ENCODE measurements around the gene KCNB1.

The KCNB1 gene

GRCh38 chr20:49385465-49385864 is 97.0 kb downstream of the KCNB1 start:
- DNase-seq = no peak

GRCh38 chr20:49384437-49385434 is 97.7 kb downstream of the KCNB1 start:
- peak; percentile 46 for DNase-seq

- no peak for DNase-seq
Observed at GRCh38 chr20:49381558-49382493, 100.6 kb downstream of the KCNB1 start.

- DNase-seq = no peak
Observed at GRCh38 chr20:49380337-49380780, 102.1 kb downstream of the KCNB1 start.

- DNase-seq = no peak
Observed at GRCh38 chr20:49379338-49379737, 103.1 kb downstream of the KCNB1 start.

- no peak for DNase-seq
Observed at GRCh38 chr20:49377326-49377725, 105.1 kb downstream of the KCNB1 start.

- DNase-seq = no peak
Observed at GRCh38 chr20:49375170-49375569, 107.3 kb downstream of the KCNB1 start.

- DNase-seq = no peak
Observed at GRCh38 chr20:49372095-49372734, 110.3 kb downstream of the KCNB1 start.

- DNase-seq = no peak
Observed at GRCh38 chr20:49368596-49368995, 113.9 kb downstream of the KCNB1 start.

- DNase-seq = no peak
Observed at GRCh38 chr20:49367113-49367512, 115.4 kb downstream of the KCNB1 start.

DNA sequence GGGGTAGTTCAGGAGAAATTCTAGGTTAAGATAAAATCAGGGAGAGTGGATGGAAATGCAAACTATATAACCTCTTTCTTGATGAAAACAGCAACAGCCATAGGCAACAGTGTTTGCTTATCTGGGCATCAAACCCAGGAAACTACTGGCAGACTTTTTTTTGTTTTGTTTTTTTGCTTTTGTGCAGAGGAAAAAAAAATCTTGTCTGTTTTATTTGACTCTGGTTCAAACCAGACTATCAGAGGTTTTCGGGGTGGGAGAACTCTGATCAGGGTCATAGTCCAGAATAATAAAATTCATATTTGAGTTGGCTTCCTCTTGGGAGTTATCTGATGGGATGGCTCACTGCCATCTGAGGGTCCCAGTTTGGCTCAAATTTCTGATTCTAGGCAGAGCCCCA is 115.8 kb downstream of the KCNB1 start:
- no peak for DNase-seq

GRCh38 chr20:49361862-49362660 is 120.4 kb downstream of the KCNB1 start:
- no peak for DNase-seq

- DNase-seq = no peak
Observed at GRCh38 chr20:49360242-49360968, 122.1 kb downstream of the KCNB1 start.

DNA sequence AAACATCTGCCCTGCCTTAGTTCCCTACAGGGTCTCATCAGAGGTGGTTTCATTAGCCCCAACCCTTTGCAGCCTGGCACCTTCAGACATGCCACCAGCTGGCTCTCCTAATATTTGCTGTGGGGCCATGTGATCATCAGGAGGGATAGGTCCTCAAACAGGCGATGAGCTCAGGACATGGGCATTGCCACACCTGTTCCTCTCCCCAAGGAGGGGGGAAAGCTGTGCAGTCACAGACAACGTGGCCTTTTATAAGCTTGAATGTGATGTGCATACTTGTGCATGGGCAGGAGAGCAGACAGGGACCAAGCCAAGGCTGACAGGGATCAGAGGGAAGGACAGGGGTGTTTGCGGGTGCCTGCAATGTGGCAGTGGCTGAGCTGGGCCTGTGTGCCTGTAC is 125.8 kb downstream of the KCNB1 start:
- no peak for DNase-seq

DNA sequence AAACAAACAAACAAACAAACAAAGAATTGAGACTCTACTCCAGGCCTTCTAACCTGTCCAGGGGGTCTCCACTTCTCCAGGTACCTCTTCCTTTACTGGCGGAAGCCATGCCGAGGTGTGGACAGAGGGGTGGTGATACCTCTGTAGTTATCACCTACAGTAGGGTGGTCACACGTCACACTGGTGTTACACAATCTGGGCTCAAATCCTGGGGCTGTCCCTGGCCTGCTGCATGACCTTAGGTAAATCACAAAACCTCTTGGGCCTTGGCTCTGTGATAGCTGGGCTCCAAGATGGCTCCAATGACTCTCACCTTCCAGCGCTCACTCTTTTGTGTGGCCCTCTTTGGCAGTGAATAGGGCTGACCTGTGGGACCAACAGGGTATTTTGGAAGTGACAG is 127.8 kb downstream of the KCNB1 start:
- no peak for DNase-seq

DNA sequence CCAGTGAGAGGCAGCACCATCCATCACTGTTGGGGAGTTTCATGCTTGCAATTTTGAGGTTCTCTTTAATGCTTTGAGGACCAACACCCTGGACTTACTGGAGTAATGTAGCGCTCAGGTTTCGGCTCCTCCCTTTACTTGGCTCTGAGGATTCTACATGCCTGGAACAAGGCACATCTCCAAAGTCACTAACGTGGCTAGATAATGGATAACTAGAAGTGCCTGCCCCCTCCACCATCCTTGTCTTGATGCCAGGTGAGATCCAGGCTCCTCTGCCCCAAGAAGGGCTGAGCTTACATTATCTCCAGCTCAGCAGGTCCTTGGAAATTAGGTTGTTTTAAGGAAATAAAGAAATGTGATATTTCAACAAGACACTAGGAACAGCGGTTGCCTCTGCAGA is 129.1 kb downstream of the KCNB1 start:
- DNase-seq = no peak

DNA sequence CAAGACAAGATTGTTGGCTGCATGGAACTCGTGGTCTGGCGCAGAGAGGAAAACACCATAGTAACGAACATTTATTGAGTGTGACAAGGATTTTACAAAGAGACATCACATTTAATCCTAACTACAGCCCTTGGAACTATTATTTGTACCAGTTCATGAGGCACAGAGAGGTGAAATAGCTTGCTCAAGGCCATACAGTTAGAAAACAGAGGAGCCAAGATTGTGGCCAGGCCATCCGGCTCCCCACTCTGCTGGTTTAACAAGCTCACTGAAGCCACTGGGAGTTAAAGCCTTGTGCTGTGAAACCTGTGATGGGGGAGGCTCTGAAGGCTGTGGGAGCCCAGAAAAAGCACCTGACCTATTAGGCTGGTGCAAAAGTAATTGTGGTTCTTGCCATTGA is 129.7 kb downstream of the KCNB1 start:
- DNase-seq = no peak

- DNase-seq = no peak
Observed at GRCh38 chr20:49351775-49352174, 130.7 kb downstream of the KCNB1 start.

- no peak for DNase-seq
Observed at GRCh38 chr20:49349694-49350252, 132.7 kb downstream of the KCNB1 start.

- DNase-seq = no peak
Observed at GRCh38 chr20:49349078-49349477, 133.4 kb downstream of the KCNB1 start.

DNA sequence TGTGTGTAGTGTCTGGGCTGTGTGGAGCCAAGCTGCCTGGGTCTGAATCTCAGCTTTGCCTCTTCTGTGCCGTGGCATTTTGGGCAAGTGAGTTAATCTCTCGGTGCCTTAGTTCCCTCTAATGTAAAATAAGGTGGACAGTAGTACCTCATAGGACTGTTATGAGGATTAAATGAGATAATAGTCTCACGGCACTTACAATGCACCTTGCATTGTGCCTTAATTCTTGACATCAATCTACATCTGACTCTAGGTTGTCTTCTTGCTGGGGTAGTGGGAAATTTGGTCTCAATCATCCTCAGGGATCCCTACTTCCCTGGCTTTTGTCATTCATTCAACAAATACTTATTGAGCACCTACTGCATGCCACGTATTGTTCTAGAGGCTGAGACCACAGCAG is 133.9 kb downstream of the KCNB1 start:
- DNase-seq = no peak

Measured in NK-92 treated with Interleukin-12 subunit alpha and Interleukin-12 subunit beta, amount 100 ng/mL, for 24 hours (cell line).